MM.1S (cell line): ENCODE measurements around the gene PDE10A.

Source experiments
- DNase-seq: peaks from one replicate; pipeline ENCODE4 v3.0.0-alpha.2; 2015
- H2AFZ ChIP-seq: fragments of 300-600 bp; sonication (generic); 2 replicates; pipeline ENCODE4 v1.6.0; 2016; ENCODE audit warnings: antibody characterized with exemption, low read length
- H3F3A ChIP-seq: fragments of 300-600 bp; sonication (generic); 2 replicates; pipeline ENCODE4 v1.6.1; 2016; ENCODE audit warnings: mild to moderate bottlenecking, antibody characterized with exemption, low read length, moderate library complexity, mixed read lengths; ENCODE audit not compliant: insufficient read depth
- H3K27ac ChIP-seq: fragments of 300-600 bp; sonication (generic); 2 replicates; pipeline ENCODE4 v1.5.1; 2016; ENCODE audit warnings: mild to moderate bottlenecking, low read length
- H3K27me3 ChIP-seq: fragments of 300-600 bp; sonication (generic); replicated peaks from 2 replicates; pipeline ENCODE4 v1.6.0; 2016; ENCODE audit warnings: low read length; ENCODE audit not compliant: insufficient read depth
- H3K36me3 ChIP-seq: fragments of 300-600 bp; sonication (generic); replicated peaks from 2 replicates; pipeline ENCODE4 v1.6.1; 2016; ENCODE audit warnings: mild to moderate bottlenecking, low read length, mixed read lengths; ENCODE audit not compliant: insufficient read depth
- H3K4me1 ChIP-seq: fragments of 300-600 bp; sonication (generic); 2 replicates; pipeline ENCODE4 v1.6.1; 2016; ENCODE audit warnings: low read length, mixed read lengths
- H3K4me2 ChIP-seq: fragments of 300-600 bp; sonication (generic); 2 replicates; pipeline ENCODE4 v1.6.0; 2016; ENCODE audit warnings: low read depth, low read length
- H3K4me3 ChIP-seq: fragments of 300-600 bp; sonication (generic); 2 replicates; pipeline ENCODE4 v1.5.1; 2016; ENCODE audit warnings: low read length, mixed read lengths
- H3K79me2 ChIP-seq: fragments of 300-600 bp; sonication (generic); 2 replicates; pipeline ENCODE4 v1.6.1; 2016; ENCODE audit warnings: mixed run types, low read length, mixed read lengths
- H3K9ac ChIP-seq: fragments of 300-600 bp; sonication (generic); 2 replicates; pipeline ENCODE4 v1.6.1; 2016; ENCODE audit warnings: low read length, mixed read lengths
- H3K9me2 ChIP-seq: fragments of 300-600 bp; sonication (generic); replicated peaks from 2 replicates; pipeline ENCODE4 v1.6.1; 2016; ENCODE audit warnings: mild to moderate bottlenecking, low read length, mixed read lengths; ENCODE audit not compliant: insufficient read depth
- H3K9me3 ChIP-seq: fragments of 300-600 bp; sonication (generic); replicated peaks from 2 replicates; pipeline ENCODE4 v1.6.1; 2016; ENCODE audit warnings: mild to moderate bottlenecking, low read length, mixed read lengths; ENCODE audit not compliant: insufficient read depth
- H4K20me1 ChIP-seq: fragments of 300-600 bp; sonication (generic); 2 replicates; pipeline ENCODE4 v1.6.1; 2016; ENCODE audit warnings: mild to moderate bottlenecking, low read length, moderate library complexity, mixed read lengths; ENCODE audit not compliant: insufficient read depth
- CTCF ChIP-seq: fragments of 300-600 bp; sonication (generic); IDR thresholded peaks from 2 replicates; pipeline ENCODE4 v1.5.1; 2016; ENCODE audit warnings: antibody characterized with exemption, low read length, mixed read lengths
- EZH2 ChIP-seq: fragments of 300-600 bp; sonication (generic); optimal IDR thresholded peaks from 2 replicates; pipeline ENCODE3; 2017; ENCODE audit warnings: low read depth, mild to moderate bottlenecking, antibody characterized with exemption, low read length, mixed read lengths
- EZH2phosphoT487 ChIP-seq: fragments of 300-600 bp; sonication (generic); IDR thresholded peaks from 2 replicates; pipeline ENCODE4 v1.6.1; 2018; ENCODE audit warnings: antibody characterized with exemption, low read length

The PDE10A gene

DNA sequence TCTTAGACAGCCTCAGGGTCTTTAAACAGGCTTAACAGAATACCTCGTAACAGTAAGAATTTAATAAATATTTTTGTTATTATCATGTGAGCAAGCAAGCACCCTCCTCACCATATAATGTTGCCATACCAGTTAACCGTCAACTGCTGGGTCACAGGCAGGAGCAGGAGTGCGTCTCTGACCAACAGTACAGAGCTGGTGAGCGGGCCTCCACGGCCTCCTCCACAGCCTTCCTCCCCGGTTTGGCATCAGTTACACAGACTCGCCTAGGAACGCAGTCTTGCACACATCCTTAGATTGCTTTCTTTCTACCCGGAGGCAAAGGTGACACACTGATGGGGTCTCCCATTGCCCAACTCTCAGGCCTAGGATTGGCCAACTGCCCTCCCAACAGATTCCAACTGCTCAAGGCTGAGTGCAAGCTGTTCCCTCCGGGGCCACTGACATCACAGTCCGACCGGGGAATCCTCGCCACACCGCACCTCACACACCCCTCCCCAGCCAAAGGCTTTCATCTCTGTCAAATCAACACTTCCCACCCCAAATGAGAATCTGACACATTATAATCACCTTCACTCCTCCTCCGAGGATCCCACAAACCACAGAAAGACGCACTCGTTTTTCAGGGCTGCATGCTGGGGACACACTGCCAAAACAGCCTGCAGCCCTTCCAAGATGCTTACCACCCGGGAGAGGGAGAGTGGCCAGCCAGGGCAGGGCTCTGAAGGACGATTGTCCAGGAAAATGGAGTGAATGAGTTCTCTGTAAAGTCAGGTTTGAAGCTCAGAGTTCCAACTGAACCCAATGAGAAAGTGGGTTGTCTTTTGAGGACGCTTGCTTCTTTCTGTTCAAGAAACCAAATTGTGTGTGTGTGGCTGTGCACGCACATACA is 63.2 kb downstream of the PDE10A start:
- H2AFZ ChIP-seq: no peak overlapping the region

GRCh38 chr6:165599121-165599520 is 63.9 kb downstream of the PDE10A start:
- no peak for DNase-seq
- Histone ChIP-seq H3K4me3 (no peak overlapping the region), H2AFZ (no peak overlapping the region), H3K9me3 (no peaks in the 10 kb centered on the region), H3K27me3 (no peaks in the 10 kb centered on the region), H3K4me2 (no peak overlapping the region), H3K79me2 (no peaks in the 10 kb centered on the region), H4K20me1 (no peaks in the 10 kb centered on the region), H3K9ac (no peak overlapping the region), H3K36me3 (no peaks in the 10 kb centered on the region), H3K4me1 (no peaks in the 10 kb centered on the region), H3K9me2 (no peaks in the 10 kb centered on the region), H3K27ac (no peak overlapping the region), H3F3A (no peaks in the 10 kb centered on the region)
- TF ChIP-seq CTCF (no peak), EZH2 (no peak), EZH2phosphoT487 (no peak)

More for the DNA sequence above, 63.2 kb downstream of the PDE10A start:
- H3K4me2 ChIP-seq: no peak overlapping the region
- no peaks in the 10 kb centered on the region for H3K79me2 ChIP-seq
- H3K36me3 ChIP-seq: no peaks in the 10 kb centered on the region
- H3K4me1 ChIP-seq: no peaks in the 10 kb centered on the region
- no peaks in the 10 kb centered on the region for H3K9me2 ChIP-seq
- TF ChIP-seq EZH2 (no peak), CTCF (no peak), EZH2phosphoT487 (no peak)
- H3K4me3 ChIP-seq: no peak overlapping the region
- H3K9me3 ChIP-seq: no peaks in the 10 kb centered on the region
- no peaks in the 10 kb centered on the region for H3F3A ChIP-seq
- DNase-seq: no peak
- no peaks in the 10 kb centered on the region for H4K20me1 ChIP-seq
- no peak overlapping the region for H3K27ac ChIP-seq
- H3K27me3 ChIP-seq: no peaks in the 10 kb centered on the region
- H3K9ac ChIP-seq: no peak overlapping the region

GRCh38 chr6:165597821-165598220 is 65.2 kb downstream of the PDE10A start:
- Histone ChIP-seq H3K79me2 (no peaks in the 10 kb centered on the region), H3K36me3 (no peaks in the 10 kb centered on the region), H3K4me1 (no peaks in the 10 kb centered on the region), H3K4me3 (no peak overlapping the region), H3K9me3 (no peaks in the 10 kb centered on the region), H3K9ac (no peak overlapping the region), H2AFZ (no peak overlapping the region), H3F3A (no peaks in the 10 kb centered on the region), H4K20me1 (no peaks in the 10 kb centered on the region), H3K27me3 (no peaks in the 10 kb centered on the region), H3K4me2 (no peak overlapping the region), H3K27ac (no peak overlapping the region), H3K9me2 (no peaks in the 10 kb centered on the region)
- no peak for DNase-seq
- no peak for TF ChIP-seq CTCF
